ENCODE data around the gene C5orf34.

Gene C5orf34

DNA sequence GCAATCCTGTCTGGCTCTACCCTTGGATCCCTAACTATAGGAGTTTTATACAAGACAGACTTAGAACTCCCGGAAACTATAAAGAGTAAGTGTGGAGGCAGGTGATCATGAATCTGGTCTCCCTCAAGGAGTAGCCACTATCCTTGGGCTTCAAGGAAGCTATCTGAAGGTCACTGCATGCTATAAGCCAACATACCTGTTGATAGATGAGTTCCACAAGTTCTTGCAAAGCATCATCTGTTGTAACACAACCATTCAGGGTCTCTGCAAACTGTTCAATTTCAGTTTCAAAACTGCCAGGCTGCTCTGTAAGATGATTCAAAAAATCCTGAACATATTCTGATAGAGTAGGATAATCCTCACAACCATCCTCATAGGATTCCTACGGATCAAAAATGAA lies 32.6 kb upstream of the C5orf34 start:
- H3K4me3 ChIP-seq (ENCODE audit: control insufficient read depth, low read depth, low read length) = no peak overlapping the region
- DNase-seq (ENCODE audit: low read depth) = no peak
- TF ChIP-seq, protein P1, sequence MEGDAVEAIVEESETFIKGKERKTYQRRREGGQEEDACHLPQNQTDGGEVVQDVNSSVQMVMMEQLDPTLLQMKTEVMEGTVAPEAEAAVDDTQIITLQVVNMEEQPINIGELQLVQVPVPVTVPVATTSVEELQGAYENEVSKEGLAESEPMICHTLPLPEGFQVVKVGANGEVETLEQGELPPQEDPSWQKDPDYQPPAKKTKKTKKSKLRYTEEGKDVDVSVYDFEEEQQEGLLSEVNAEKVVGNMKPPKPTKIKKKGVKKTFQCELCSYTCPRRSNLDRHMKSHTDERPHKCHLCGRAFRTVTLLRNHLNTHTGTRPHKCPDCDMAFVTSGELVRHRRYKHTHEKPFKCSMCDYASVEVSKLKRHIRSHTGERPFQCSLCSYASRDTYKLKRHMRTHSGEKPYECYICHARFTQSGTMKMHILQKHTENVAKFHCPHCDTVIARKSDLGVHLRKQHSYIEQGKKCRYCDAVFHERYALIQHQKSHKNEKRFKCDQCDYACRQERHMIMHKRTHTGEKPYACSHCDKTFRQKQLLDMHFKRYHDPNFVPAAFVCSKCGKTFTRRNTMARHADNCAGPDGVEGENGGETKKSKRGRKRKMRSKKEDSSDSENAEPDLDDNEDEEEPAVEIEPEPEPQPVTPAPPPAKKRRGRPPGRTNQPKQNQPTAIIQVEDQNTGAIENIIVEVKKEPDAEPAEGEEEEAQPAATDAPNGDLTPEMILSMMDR (IDR thresholded peaks at IDR 0.05; ENCODE audit: control insufficient read depth, insufficient read depth, low read depth, low read length, missing control alignments) = no peak

DNA sequence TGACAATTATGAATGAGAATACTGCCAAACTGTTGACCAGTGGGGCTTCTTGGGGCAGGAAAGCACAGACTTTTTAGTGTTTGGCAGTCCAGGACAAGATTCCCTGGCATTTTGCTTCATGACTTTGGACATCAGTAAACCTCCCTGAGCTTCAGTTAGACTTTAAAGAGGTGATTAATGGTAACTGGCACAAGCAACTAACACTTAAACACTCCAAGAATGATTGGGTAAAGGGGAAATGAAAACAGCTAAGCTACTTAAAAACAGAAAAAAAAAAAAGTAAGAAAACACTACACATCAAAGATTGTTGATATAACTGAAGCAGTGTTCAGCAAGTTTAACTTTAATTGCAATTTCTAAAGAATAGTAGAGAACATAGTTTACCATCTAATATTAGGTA lies 28.5 kb upstream of the C5orf34 start:
- TF ChIP-seq, protein P1 (IDR thresholded peaks at IDR 0.05; ENCODE audit: control insufficient read depth, insufficient read depth, low read depth, low read length, missing control alignments) = no peak
- no peak for DNase-seq (ENCODE audit: low read depth)
- H3K4me3 ChIP-seq (ENCODE audit: control insufficient read depth, low read depth, low read length) = no peak overlapping the region

DNA sequence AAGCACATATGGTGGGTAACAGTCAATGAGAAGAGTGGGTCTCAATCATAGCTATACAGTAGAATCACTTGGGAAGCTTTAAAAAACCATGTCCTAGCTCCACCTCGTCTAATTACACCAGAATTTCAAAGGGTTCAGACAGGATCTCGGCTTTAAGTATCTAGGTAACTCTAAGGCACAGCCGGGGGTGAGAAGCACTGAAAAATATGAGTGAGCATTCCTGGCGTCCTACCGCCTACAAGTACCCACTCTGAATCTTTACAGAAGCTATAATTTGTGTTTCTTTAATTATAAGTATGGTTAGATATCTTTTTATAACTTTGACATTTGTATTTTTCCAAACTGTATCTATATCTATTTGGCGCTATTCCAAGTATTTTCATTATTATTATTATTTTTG lies 25.8 kb upstream of the C5orf34 start:
- no peak for DNase-seq (ENCODE audit: low read depth)
- no peak overlapping the region for H3K4me3 ChIP-seq (ENCODE audit: control insufficient read depth, low read depth, low read length)
- TF ChIP-seq, protein P1 (IDR thresholded peaks at IDR 0.05; ENCODE audit: control insufficient read depth, insufficient read depth, low read depth, low read length, missing control alignments) = no peak

DNA sequence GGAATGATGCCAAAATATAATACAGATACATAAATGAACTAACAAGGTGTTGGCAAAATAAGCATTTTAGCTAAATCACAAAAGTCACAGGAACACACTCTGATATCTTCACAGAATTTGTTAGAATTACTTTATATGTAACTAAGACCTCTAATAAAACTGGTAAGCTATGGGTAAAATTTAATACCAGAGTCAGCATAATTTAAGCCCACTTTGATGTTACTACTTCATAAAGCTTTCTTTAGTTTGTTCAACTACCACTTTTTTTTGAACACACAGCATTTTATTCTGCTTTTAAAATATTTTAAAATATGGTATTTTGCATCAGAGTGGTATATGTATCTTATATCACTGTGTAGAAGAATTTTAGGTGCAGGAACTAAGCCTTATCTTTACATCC lies 22.0 kb upstream of the C5orf34 start:
- TF ChIP-seq, protein P1 (IDR thresholded peaks at IDR 0.05; ENCODE audit: control insufficient read depth, insufficient read depth, low read depth, low read length, missing control alignments) = no peak
- H3K4me3 ChIP-seq (ENCODE audit: control insufficient read depth, low read depth, low read length) = no peak overlapping the region
- DNase-seq (ENCODE audit: low read depth) = no peak

DNA sequence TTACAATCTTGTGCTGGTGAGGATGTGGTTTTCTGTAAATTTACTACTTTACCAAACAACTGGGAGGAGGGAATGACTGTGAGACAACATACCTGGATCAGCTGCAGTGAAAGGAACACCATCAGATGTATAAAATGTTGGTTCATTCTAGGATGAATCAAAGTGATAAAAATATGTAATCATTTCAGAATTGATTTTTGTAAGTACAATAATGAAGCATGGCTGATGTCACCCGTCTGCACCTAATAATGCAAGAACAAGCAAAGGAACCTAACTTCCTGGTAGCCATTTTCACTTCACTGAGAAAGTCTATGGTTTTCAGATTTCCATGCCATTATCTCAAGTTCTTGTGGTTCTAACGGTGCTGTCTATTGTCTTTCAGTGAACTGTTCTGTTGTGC lies 18.7 kb upstream of the C5orf34 start:
- H3K4me3 ChIP-seq (ENCODE audit: control insufficient read depth, low read depth, low read length) = no peak overlapping the region
- TF ChIP-seq, protein P1 (IDR thresholded peaks at IDR 0.05; ENCODE audit: control insufficient read depth, insufficient read depth, low read depth, low read length, missing control alignments) = no peak
- no peak for DNase-seq (ENCODE audit: low read depth)

DNA sequence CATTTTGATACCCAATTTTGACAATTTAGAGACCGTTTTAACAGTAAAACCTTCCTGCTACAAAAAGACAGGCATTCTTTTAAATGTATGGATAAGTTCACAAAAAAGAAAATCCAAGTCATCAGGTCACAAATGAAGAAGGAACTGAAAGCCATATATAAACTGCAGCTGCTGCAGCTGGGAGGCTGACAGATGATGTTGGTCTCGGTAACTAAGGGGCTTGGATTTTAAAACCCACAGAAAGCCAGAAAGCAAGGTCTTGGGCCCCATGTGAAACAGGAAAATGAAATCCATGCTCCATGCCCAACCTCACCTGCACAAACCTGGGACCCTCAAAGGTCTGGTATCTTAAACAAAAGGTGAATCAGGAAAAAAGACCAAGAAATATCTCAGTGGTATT lies 15.7 kb upstream of the C5orf34 start:
- no peak overlapping the region for H3K4me3 ChIP-seq (ENCODE audit: control insufficient read depth, low read depth, low read length)
- TF ChIP-seq, protein P1 (IDR thresholded peaks at IDR 0.05; ENCODE audit: control insufficient read depth, insufficient read depth, low read depth, low read length, missing control alignments) = no peak
- DNase-seq (ENCODE audit: low read depth) = no peak

DNA sequence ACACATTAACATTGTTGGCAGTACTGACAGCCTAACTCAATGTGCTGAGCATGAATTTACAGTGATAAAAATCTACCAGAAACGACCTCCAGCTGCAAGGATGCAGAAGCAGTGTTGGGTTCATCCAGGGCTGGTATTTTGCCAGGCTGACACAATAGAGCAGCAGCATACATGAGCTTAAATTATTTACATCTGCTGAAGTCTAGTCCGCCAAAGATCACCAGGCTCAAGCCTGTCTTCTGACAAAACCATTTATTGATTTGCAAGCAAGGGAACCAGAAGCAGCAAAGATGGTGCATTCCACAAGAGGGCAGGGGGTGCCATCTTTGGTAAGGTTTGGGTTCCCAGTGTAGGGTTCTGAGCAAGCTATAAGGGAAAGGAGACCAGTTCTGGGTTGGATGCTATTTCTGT lies 8.7 kb upstream of the C5orf34 start:
- DNase-seq (ENCODE audit: low read depth) = no peak
- H3K4me3 ChIP-seq (ENCODE audit: control insufficient read depth, low read depth, low read length) = no peak overlapping the region
- TF ChIP-seq, protein P1 (IDR thresholded peaks at IDR 0.05; ENCODE audit: control insufficient read depth, insufficient read depth, low read depth, low read length, missing control alignments) = no peak
